ENCODE data around the gene SLC25A3. TPM values are rescaled to one million over a fixed set of nuclear protein-coding genes. Genes with fewer than 3 reads are reported as not detected.
A peak's percentile ranks its signal among the peaks of the same experiment; 100 is the strongest.

The SLC25A3 gene
- total and polyA plus RNA-seq, 2 of the 13 experiments (the other 11 are each of a cell fraction or from before 2014, with no cell fraction given): 292 to 829 TPM

DNA sequence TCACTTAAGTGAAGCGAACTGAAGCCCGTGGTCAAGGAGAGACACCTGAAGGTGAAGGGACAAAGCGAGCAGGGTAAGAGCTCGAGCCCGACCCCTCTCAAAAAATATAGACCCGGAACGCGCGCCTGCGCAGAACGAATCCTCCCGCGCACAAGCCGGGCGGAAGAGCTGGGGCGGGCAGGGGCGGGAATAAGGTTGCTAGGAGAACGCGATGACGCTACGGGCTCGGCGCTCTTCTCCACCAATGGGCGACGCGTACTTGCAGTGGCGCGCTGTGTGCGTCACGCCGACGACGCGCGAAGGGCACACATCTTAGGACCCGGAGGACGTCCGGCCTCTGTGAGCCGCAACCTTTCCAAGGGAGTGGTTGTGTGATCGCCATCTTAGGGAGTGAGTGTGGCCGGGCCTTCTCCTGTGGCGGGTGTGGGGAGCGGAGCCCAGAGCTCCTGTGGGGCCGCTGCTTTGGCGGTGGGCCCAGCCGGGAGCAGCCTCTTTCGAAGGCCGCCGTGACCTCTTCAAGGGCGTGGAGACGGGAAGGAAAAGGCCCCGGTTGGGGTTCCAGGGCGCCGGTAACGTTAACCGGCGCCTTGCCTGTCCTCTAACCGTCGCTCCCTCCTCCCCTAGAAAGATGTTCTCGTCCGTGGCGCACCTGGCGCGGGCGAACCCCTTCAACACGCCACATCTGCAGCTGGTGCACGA, at the start of gene SLC25A3 (continued):
- TF ChIP-seq, protein P1, sequence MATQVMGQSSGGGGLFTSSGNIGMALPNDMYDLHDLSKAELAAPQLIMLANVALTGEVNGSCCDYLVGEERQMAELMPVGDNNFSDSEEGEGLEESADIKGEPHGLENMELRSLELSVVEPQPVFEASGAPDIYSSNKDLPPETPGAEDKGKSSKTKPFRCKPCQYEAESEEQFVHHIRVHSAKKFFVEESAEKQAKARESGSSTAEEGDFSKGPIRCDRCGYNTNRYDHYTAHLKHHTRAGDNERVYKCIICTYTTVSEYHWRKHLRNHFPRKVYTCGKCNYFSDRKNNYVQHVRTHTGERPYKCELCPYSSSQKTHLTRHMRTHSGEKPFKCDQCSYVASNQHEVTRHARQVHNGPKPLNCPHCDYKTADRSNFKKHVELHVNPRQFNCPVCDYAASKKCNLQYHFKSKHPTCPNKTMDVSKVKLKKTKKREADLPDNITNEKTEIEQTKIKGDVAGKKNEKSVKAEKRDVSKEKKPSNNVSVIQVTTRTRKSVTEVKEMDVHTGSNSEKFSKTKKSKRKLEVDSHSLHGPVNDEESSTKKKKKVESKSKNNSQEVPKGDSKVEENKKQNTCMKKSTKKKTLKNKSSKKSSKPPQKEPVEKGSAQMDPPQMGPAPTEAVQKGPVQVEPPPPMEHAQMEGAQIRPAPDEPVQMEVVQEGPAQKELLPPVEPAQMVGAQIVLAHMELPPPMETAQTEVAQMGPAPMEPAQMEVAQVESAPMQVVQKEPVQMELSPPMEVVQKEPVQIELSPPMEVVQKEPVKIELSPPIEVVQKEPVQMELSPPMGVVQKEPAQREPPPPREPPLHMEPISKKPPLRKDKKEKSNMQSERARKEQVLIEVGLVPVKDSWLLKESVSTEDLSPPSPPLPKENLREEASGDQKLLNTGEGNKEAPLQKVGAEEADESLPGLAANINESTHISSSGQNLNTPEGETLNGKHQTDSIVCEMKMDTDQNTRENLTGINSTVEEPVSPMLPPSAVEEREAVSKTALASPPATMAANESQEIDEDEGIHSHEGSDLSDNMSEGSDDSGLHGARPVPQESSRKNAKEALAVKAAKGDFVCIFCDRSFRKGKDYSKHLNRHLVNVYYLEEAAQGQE (IDR thresholded peaks at IDR 0.05; ENCODE audit: borderline replicate concordance in 1 of 2, low read depth in 1 of 2, low read length in 2 of 2): peak in 1 of 2 experiments; percentile 54; a peak in 1 of 4 replicates
- TF ChIP-seq MXD4 (CRISPR knock-in tag; IDR thresholded peaks at IDR 0.05) (no peak), ZNF768 (CRISPR knock-in tag; IDR thresholded peaks at IDR 0.05) (0 out of 2 replicates have a peak, but pooled peaks have one; percentile 22), ZNF235 (CRISPR knock-in tag; IDR thresholded peaks at IDR 0.05; ENCODE audit: borderline replicate concordance) (no peak), SATB2 (CRISPR knock-in tag; IDR thresholded peaks at IDR 0.05) (no peak), ZNF562 (CRISPR knock-in tag; IDR thresholded peaks at IDR 0.05; ENCODE audit: borderline replicate concordance) (no peak), FOXA1 (IDR thresholded peaks at IDR 0.05) (no peak), FOXA1 (CRISPR knock-in tag; IDR thresholded peaks at IDR 0.05) (0 out of 2 replicates have a peak, but pooled peaks have one; percentile 37), ZNF678 (CRISPR knock-in tag; IDR thresholded peaks at IDR 0.05) (no peak), ZNF775 (CRISPR knock-in tag; IDR thresholded peaks at IDR 0.05; ENCODE audit: borderline replicate concordance) (no peak), TGIF2 (CRISPR knock-in tag; IDR thresholded peaks at IDR 0.05) (peak; percentile 60; the same call in 1 of the 2 replicates), KLF15 (CRISPR knock-in tag; IDR thresholded peaks at IDR 0.05; ENCODE audit: borderline replicate concordance) (peak; percentile 63; the same call in 1 of the 2 replicates), IRX3 (CRISPR knock-in tag; IDR thresholded peaks at IDR 0.05; ENCODE audit: borderline replicate concordance, low read depth) (peak; percentile 71; the same call in 1 of the 2 replicates), ZFP90 (CRISPR knock-in tag; IDR thresholded peaks at IDR 0.05; ENCODE audit: borderline replicate concordance) (peak; percentile 48; the same call in 1 of the 2 replicates)
- TF ChIP-seq, protein P2, sequence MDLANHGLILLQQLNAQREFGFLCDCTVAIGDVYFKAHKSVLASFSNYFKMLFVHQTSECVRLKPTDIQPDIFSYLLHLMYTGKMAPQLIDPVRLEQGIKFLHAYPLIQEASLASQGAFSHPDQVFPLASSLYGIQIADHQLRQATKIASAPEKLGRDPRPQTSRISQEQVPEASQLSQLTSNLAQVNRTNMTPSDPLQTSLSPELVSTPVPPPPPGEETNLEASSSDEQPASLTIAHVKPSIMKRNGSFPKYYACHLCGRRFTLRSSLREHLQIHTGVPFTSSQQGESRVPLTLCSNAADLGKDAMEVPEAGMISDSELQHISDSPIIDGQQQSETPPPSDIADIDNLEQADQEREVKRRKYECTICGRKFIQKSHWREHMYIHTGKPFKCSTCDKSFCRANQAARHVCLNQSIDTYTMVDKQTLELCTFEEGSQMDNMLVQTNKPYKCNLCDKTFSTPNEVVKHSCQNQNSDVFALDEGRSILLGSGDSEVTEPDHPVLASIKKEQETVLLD (CRISPR knock-in tag; IDR thresholded peaks at IDR 0.05; ENCODE audit: low read depth): 0 out of 2 replicates have a peak, but pooled peaks have one; percentile 67

All from HepG2 (cell line).